ENCODE data around the gene RNASE8. TPM values are rescaled to one million over a fixed set of nuclear protein-coding genes. Genes with fewer than 3 reads are reported as not detected.

Gene RNASE8
- total RNA-seq, 1 experiment from 2014 or later = not detected

DNA sequence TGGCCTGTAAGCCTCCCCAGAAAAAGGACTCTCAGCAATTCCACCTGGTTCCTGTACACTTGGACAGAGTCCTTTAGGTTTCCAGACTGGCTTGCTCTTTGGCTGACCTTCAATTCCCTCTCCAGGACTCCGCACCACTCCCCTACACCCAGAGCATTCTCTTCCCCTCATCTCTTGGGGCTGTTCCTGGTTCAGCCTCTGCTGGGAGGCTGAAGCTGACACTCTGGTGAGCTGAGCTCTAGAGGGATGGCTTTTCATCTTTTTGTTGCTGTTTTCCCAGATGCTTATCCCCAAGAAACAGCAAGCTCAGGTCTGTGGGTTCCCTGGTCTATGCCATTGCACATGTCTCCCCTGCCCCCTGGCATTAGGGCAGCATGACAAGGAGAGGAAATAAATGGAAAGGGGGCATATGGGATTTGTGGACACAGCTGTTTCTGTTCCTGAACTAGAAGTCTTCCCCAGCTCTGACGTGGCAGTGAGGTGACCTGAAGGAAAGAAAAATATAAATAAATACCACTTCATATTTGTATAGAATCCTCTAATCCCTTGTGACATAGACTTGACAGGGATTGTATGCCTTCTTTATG, 14.1 kb upstream of the RNASE8 start:
- ChIA-PET POLR2A (no interaction called here), CTCF (interaction anchor here (0.5 to 1.2 kb wide), 3 partner anchors 29 to 171 kb away, joined by 4 to 5 read pairs (median 5); no protein-coding TSS in a partner anchor)
- no peak overlapping the region for H3K27ac ChIP-seq (ENCODE audit: low read length)
- TF ChIP-seq, protein P1, sequence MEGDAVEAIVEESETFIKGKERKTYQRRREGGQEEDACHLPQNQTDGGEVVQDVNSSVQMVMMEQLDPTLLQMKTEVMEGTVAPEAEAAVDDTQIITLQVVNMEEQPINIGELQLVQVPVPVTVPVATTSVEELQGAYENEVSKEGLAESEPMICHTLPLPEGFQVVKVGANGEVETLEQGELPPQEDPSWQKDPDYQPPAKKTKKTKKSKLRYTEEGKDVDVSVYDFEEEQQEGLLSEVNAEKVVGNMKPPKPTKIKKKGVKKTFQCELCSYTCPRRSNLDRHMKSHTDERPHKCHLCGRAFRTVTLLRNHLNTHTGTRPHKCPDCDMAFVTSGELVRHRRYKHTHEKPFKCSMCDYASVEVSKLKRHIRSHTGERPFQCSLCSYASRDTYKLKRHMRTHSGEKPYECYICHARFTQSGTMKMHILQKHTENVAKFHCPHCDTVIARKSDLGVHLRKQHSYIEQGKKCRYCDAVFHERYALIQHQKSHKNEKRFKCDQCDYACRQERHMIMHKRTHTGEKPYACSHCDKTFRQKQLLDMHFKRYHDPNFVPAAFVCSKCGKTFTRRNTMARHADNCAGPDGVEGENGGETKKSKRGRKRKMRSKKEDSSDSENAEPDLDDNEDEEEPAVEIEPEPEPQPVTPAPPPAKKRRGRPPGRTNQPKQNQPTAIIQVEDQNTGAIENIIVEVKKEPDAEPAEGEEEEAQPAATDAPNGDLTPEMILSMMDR (IDR thresholded peaks at IDR 0.05) = no peak
- TF ChIP-seq POLR2AphosphoS5 (IDR thresholded peaks at IDR 0.05; ENCODE audit: low read depth, low read length) (no peak), TCF7L2 (IDR thresholded peaks at IDR 0.05; ENCODE audit: low read depth, low read length) (no peak), SIN3A (IDR thresholded peaks at IDR 0.05; ENCODE audit: borderline replicate concordance, insufficient read depth, low read depth, low read length) (no peak)
- TF ChIP-seq, protein P2, sequence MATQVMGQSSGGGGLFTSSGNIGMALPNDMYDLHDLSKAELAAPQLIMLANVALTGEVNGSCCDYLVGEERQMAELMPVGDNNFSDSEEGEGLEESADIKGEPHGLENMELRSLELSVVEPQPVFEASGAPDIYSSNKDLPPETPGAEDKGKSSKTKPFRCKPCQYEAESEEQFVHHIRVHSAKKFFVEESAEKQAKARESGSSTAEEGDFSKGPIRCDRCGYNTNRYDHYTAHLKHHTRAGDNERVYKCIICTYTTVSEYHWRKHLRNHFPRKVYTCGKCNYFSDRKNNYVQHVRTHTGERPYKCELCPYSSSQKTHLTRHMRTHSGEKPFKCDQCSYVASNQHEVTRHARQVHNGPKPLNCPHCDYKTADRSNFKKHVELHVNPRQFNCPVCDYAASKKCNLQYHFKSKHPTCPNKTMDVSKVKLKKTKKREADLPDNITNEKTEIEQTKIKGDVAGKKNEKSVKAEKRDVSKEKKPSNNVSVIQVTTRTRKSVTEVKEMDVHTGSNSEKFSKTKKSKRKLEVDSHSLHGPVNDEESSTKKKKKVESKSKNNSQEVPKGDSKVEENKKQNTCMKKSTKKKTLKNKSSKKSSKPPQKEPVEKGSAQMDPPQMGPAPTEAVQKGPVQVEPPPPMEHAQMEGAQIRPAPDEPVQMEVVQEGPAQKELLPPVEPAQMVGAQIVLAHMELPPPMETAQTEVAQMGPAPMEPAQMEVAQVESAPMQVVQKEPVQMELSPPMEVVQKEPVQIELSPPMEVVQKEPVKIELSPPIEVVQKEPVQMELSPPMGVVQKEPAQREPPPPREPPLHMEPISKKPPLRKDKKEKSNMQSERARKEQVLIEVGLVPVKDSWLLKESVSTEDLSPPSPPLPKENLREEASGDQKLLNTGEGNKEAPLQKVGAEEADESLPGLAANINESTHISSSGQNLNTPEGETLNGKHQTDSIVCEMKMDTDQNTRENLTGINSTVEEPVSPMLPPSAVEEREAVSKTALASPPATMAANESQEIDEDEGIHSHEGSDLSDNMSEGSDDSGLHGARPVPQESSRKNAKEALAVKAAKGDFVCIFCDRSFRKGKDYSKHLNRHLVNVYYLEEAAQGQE (IDR thresholded peaks at IDR 0.05; ENCODE audit: insufficient read depth in 1 of 2, low read depth in 2 of 2, low read length in 1 of 2) = no peak
- in situ Hi-C loops (cut with HindIII; ENCODE audit: low pct_unique_long_range_greater_than_20kb, low sequenced_read_pairs) (no loop called here), intact Hi-C loops (cut with micrococcal nuclease; ENCODE audit: unreplicated experiment) (no loop called here)
- no TSS peak for BruUV-seq (replicated peaks)
- no peak overlapping the region for H3K4me3 ChIP-seq (ENCODE audit: low read depth in 2 of 2, low read length in 2 of 2)
- no peaks in the 10 kb centered on the region for H3K36me3 ChIP-seq (ENCODE audit: control insufficient read depth, insufficient read depth, low read length)
- no peaks in the 10 kb centered on the region for H3K4me1 ChIP-seq (ENCODE audit: control insufficient read depth, insufficient read depth, low read length)
- ATAC-seq (no peak), DNase-seq (ENCODE audit: low read depth, low spot score) (no peak)
- H3K9me3 ChIP-seq (ENCODE audit: control insufficient read depth, insufficient read depth, low read depth, low read length) = no peaks in the 10 kb centered on the region
- peaks cover 2% of the 10 kb centered on the region for H3K27me3 ChIP-seq (ENCODE audit: control insufficient read depth, insufficient read depth, low read length)

DNA sequence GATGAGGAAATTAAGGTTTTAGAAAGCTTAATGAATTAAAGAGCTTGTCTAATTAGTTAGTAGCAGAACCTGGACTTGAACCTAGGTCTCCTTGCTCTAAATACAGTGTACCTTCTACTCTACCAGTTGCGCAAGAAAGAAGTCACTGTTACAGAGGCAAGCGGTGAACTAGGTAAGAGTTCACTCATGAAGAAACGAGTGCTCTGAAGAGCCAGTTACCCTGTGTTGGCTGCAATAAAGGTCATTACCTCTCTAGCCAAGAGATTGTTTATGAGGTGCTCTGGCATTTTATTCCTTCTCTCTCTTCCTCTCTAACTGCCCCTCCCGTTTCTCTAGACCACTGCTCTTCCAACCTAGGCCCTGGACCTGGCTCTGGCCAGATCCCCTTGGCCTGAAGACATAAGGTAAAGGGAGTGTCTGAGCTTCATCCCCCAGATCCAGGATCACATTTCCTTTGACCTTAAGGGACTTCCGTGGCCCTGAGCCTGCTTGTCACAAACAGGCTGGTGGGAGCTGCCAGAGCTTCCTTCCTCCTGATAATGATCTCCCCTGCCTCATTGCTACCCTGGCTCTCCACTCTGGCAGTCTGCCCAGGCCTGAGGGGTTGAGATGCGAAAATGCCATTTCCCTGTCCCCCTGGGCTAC, 13.5 kb upstream of the RNASE8 start:
- intact Hi-C loops (cut with micrococcal nuclease; ENCODE audit: unreplicated experiment) = no loop called here

More for the DNA sequence above, 13.5 kb upstream of the RNASE8 start:
- Histone ChIP-seq H3K9me3 (ENCODE audit: control insufficient read depth, insufficient read depth, low read depth, low read length) (no peaks in the 10 kb centered on the region), H3K36me3 (ENCODE audit: control insufficient read depth, insufficient read depth, low read length) (no peaks in the 10 kb centered on the region), H3K27ac (ENCODE audit: low read length) (no peak overlapping the region), H3K4me1 (ENCODE audit: control insufficient read depth, insufficient read depth, low read length) (no peaks in the 10 kb centered on the region), H3K27me3 (ENCODE audit: control insufficient read depth, insufficient read depth, low read length) (peaks cover 2% of the 10 kb centered on the region; the same call in 1 of the 2 replicates), H3K4me3 (ENCODE audit: low read depth in 2 of 2, low read length in 2 of 2) (no peak overlapping the region)
- DNase-seq (ENCODE audit: low read depth, low spot score) (no peak), ATAC-seq (no peak)
- ChIA-PET POLR2A (no interaction called here), CTCF (interaction anchor here (0.5 to 1.2 kb wide), 4 partner anchors 29 to 171 kb away, joined by 4 to 5 read pairs (median 5); no protein-coding TSS in a partner anchor)
- no TSS peak for BruUV-seq (replicated peaks)
- TF ChIP-seq SIN3A (IDR thresholded peaks at IDR 0.05; ENCODE audit: borderline replicate concordance, insufficient read depth, low read depth, low read length) (no peak), POLR2AphosphoS5 (IDR thresholded peaks at IDR 0.05; ENCODE audit: low read depth, low read length) (no peak), TCF7L2 (IDR thresholded peaks at IDR 0.05; ENCODE audit: low read depth, low read length) (no peak)
- TF ChIP-seq, protein P1 (IDR thresholded peaks at IDR 0.05) = no peak
- TF ChIP-seq, protein P2 (IDR thresholded peaks at IDR 0.05; ENCODE audit: insufficient read depth in 1 of 2, low read depth in 2 of 2, low read length in 1 of 2) = no peak
- in situ Hi-C loops (cut with HindIII; ENCODE audit: low pct_unique_long_range_greater_than_20kb, low sequenced_read_pairs) = no loop called here

All from Panc1 (cell line).